ENCODE data around the gene IMPG2.

The IMPG2 gene

DNA sequence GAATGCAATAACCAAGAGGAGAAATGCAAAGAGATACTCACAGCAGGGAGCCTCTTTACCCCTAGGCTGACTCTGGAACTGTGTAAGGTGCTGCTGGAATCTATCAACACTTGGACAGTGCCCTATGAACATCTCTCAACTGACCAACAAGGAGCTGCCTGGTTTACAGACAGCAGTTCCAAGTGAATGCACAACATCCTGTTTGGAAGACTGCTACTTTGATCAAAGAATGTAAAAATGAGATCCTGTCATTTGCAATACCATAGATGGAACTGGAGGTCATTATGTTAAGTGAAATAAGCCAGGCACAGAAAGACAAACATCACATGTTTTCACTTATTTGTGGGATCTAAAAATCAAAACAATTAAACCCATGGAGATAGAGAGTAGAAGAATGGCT is 136.3 kb downstream of the IMPG2 start:
- no peak for DNase-seq (ENCODE audit: low read depth in 3 of 3)

DNA sequence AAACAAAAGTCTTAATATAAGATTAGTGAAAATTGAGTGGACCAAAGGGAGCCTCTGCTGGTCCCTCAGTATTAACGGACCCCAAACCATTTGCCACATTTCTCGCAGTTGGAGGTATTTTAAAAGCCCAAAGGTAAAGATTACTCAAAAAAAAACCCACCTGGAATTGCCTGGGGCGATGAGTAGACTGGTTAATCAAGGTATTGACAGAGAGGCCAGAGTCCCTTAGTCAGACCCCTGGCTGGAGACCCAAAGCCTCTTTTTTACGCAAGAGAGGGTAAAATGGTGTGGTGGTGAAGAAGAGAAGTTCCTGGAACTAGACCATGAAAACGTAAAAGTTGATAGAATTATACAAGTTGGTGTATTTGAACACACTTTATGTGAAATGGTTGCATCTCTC is 137.2 kb downstream of the IMPG2 start:
- DNase-seq (ENCODE audit: low read depth in 3 of 3) = no peak

DNA sequence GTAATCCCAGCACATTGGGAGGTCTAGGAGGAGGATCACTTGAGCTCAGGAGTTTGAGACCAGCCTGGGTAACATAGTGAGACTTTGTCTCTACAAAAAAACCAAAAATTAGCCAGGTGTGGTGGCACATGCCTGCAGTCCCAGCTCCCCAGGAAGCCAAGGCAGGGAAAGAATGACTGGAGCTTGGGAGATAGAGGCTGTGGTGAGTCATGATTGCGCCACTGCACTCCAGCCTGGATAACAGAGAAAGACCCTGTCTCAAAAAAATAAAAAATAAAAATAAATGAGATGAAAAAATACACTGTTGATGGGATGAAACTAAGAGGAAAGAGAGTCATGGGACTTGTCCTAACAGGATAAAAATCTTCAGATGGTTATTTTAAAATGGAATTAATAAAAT is 137.6 kb downstream of the IMPG2 start:
- no peak for DNase-seq (ENCODE audit: low read depth in 3 of 3)

DNA sequence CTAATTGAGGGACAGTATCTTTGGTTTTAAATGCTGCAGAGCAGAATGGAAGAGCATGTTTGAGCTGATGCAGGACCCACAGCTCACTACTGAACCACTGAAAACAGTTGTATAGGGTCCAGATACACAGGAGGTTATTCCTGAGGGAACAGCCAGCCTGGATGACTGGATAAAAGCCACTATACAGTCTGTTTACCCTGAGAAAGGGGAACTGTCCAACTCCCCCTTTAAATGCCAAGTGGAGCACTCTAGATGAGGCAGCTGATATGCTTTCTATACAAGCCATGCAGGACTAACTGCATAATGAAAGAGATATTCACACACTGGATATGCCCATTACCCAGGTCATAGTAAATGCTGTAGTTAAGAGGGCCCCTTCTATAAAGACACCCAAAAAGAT is 138.6 kb downstream of the IMPG2 start:
- no peak for DNase-seq (ENCODE audit: low read depth in 3 of 3)

DNA sequence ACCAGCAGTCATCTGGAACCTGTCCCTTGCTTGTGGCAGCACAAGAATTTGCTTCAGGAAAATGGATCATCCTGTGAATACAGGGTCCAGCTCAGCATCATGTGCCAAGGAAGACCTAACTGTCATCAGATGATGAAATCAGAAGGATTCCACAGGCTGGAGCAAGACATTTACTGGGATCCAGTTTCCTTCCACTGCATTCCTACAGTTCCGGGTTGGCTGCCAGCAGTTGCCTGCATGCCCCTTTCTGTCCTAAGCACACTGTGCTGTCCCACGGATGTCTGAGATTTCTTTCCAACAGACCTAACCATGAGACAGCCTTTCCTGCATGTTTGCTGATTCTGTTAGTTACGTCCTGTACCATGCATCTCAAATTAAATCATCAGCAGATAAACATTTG is 140.7 kb downstream of the IMPG2 start:
- DNase-seq (ENCODE audit: low read depth in 3 of 3) = no peak

DNA sequence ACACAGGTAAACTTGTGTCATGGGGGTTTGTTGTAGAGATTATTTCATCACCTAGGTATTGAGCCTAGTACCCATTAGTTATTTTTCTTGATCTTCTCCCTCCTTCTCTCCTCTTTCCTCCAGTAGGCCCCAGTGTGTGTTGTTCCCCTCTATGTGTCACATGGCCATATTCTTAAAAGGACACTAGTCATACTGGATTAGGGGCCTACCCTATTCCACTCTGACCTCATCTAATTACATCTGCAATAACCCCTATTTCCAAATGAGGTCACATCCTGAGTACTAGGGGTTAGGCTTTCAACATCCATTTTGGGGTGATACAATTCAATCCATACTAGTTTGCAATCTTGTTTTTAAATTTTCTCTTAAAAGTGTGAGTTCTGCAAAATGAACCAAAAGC is 142.8 kb downstream of the IMPG2 start:
- DNase-seq (ENCODE audit: low read depth in 3 of 3) = no peak

Measured in stimulated activated CD4-positive, alpha-beta T cell treated with anti-CD3 and anti-CD28 coated beads, TNF-alpha, amount 100 ng/mL, for 48 hours (primary cell).